Sigmoid colon (tissue), 7 donors: ENCODE measurements around the gene GPR183. TPM values are rescaled to one million over a fixed set of nuclear protein-coding genes. Genes with fewer than 3 reads are reported as not detected.

Source experiments
- DNase-seq: peaks from one replicate; pipeline ENCODE4 v3.0.0-alpha.2; 2019
- H3K27ac ChIP-seq, 4 donors: fragments of 200-600 bp; sonication (generic); one replicate each; pipeline ENCODE4 v1.5.1; 2016 to 2019; ENCODE audit warnings: mild to moderate bottlenecking in 1 of 4
- H3K27me3 ChIP-seq, 3 donors: fragments of 200-600 bp; sonication (generic); one replicate each; pipeline ENCODE4 v1.5.1; 2019; ENCODE audit warnings: mild to moderate bottlenecking in 1 of 3
- H3K36me3 ChIP-seq, 4 donors: fragments of 200-600 bp; sonication (generic); one replicate each; pipeline ENCODE4 v1.5.1; 2016 to 2019
- H3K4me1 ChIP-seq, 4 donors: fragments of 200-600 bp; sonication (generic); one replicate each; pipeline ENCODE4 v1.5.1; 2017 to 2019
- H3K4me3 ChIP-seq, 4 donors: fragments of 200-600 bp; sonication (generic); one replicate each; pipeline ENCODE4 v1.5.1; 2017 to 2019; ENCODE audit warnings: mild to moderate bottlenecking in 2 of 4, moderate library complexity in 1 of 4
- H3K9me3 ChIP-seq, 4 donors: fragments of 200-600 bp in 3 of 4; sonication (generic) in 3 of 4; one replicate each; pipeline versions ENCODE4 v1.5.1 to v1.6.1; 2013 to 2019
- CTCF ChIP-seq, 4 experiments: fragments of 450-650 bp in 3 of 4; fragments of 200-600 bp in 1 of 4; IDR thresholded peaks; one replicate each; pipeline ENCODE4 v1.5.1; 2016 to 2019; ENCODE audit warnings: antibody characterized with exemption in 4 of 4, mild to moderate bottlenecking in 3 of 4, moderate library complexity in 2 of 4
- EP300 ChIP-seq, 4 donors: sonication (generic); formaldehyde crosslinking; IDR thresholded peaks; one replicate each; pipeline ENCODE4 v1.6.1; 2017; ENCODE audit warnings: antibody characterized with exemption in 4 of 4
- POLR2A ChIP-seq, 2 donors: fragments of 450-650 bp; IDR thresholded peaks; one replicate each; pipeline ENCODE4 v1.6.1; 2016; ENCODE audit warnings: antibody characterized with exemption in 2 of 2, mild to moderate bottlenecking in 2 of 2, moderate library complexity in 2 of 2
- POLR2AphosphoS5 ChIP-seq, 4 donors: sonication (generic); formaldehyde crosslinking; IDR thresholded peaks; one replicate each; pipeline ENCODE4 v1.6.1; 2017; ENCODE audit warnings: antibody characterized with exemption in 4 of 4
- WGBS, 2 donors: extraction: QIAGEN DNeasy Blood & Tissue Kit; methylation state at CpG; one replicate each; pipeline ENCODE4 v1.1.7; 2013; 5-methylcytosine and 5-hydroxymethylcytosine counted together
- intact Hi-C: fragments of 100-400 bp; cut with DNase I; formaldehyde crosslinking; loops from one replicate; pipeline ENCODE4 v1.15.1; 2023
- polyA plus RNA-seq, 3 donors: library from polyadenylated mRNA; stranded (reverse); fragments of 200-250 nt; gene quantifications; one replicate each; pipeline ENCODE4 v1.2.3, GENCODE V29; 2013
- total RNA-seq, 4 donors: library from RNA; depleted of rRNA; stranded (reverse); fragments of >200 nt; gene quantifications; one replicate each; pipeline ENCODE4 v1.1.0, GENCODE V29; 2016
- donor health status: healthy with polysubstance abuse.
- donor health status: Bipolar disorder and iron deficiency.
- donor health status: healthy.

GPR183 gene
- total and polyA plus RNA-seq, 7 donors, result 4.8 to 36.4 (median 30.9) TPM

GRCh38 chr13:99334221-99334620, 27.0 kb upstream of the GPR183 start:
- WGBS, 2 donors, result 95 to 96% methylated on average over 3 of the region's 3 CpGs
- H3K4me3 ChIP-seq, result no peak overlapping the region
- no peaks in the 10 kb centered on the region for H3K4me1 ChIP-seq
- no peaks in the 10 kb centered on the region for H3K9me3 ChIP-seq
- no peak for TF ChIP-seq POLR2AphosphoS5 (IDR thresholded peaks at IDR 0.05)
- TF ChIP-seq POLR2A (IDR thresholded peaks at IDR 0.05), result no peak
- TF ChIP-seq CTCF (IDR thresholded peaks at IDR 0.05), result no peak
- no peak for TF ChIP-seq EP300 (IDR thresholded peaks at IDR 0.05)
- intact Hi-C loops, result no loop called here
- no peaks in the 10 kb centered on the region for H3K27me3 ChIP-seq
- peaks cover 0 to 4% (median 1%) of the 10 kb centered on the region in 4 donors for H3K36me3 ChIP-seq
- H3K27ac ChIP-seq, result no peak overlapping the region
- DNase-seq, result no peak

GRCh38 chr13:99332456-99332855, 25.3 kb upstream of the GPR183 start:
- Histone ChIP-seq H3K4me3 (no peak overlapping the region), H3K9me3 (no peaks in the 10 kb centered on the region), H3K27ac (no peak overlapping the region), H3K4me1 (no peaks in the 10 kb centered on the region), H3K27me3 (no peaks in the 10 kb centered on the region), H3K36me3 (peaks cover 0 to 6% (median 3%) of the 10 kb centered on the region in 4 donors)
- 92% methylated on average over 9 of the region's 9 CpGs for WGBS, 2 donors
- DNase-seq, result no peak
- intact Hi-C loops, result no loop called here
- TF ChIP-seq CTCF (IDR thresholded peaks at IDR 0.05) (no peak), POLR2AphosphoS5 (IDR thresholded peaks at IDR 0.05) (no peak), POLR2A (IDR thresholded peaks at IDR 0.05) (no peak), EP300 (IDR thresholded peaks at IDR 0.05) (no peak)

GRCh38 chr13:99331881-99332293, 24.7 kb upstream of the GPR183 start:
- WGBS, 2 donors, result 70 to 89% methylated on average over 5 of the region's 5 CpGs
- no peak for DNase-seq
- peaks cover 0 to 6% (median 3%) of the 10 kb centered on the region in 4 donors for H3K36me3 ChIP-seq
- no peak for TF ChIP-seq POLR2AphosphoS5 (IDR thresholded peaks at IDR 0.05)
- TF ChIP-seq CTCF (IDR thresholded peaks at IDR 0.05), result no peak
- TF ChIP-seq EP300 (IDR thresholded peaks at IDR 0.05), result no peak
- no peak for TF ChIP-seq POLR2A (IDR thresholded peaks at IDR 0.05)
- no peaks in the 10 kb centered on the region for H3K27me3 ChIP-seq
- no peaks in the 10 kb centered on the region for H3K4me1 ChIP-seq
- H3K27ac ChIP-seq, result no peak overlapping the region
- H3K9me3 ChIP-seq, result no peaks in the 10 kb centered on the region
- H3K4me3 ChIP-seq, result no peak overlapping the region
- intact Hi-C loops, result no loop called here

- intact Hi-C loops, result no loop called here
- no peak overlapping the region for H3K4me3 ChIP-seq
- H3K27ac ChIP-seq, result no peak overlapping the region
- WGBS, 2 donors, result 65 to 73% methylated on average over 6 of the region's 6 CpGs
- no peaks in the 10 kb centered on the region for H3K4me1 ChIP-seq
- TF ChIP-seq POLR2AphosphoS5 (IDR thresholded peaks at IDR 0.05), result no peak
- TF ChIP-seq CTCF (IDR thresholded peaks at IDR 0.05), result no peak
- no peak for TF ChIP-seq EP300 (IDR thresholded peaks at IDR 0.05)
- no peak for TF ChIP-seq POLR2A (IDR thresholded peaks at IDR 0.05)
- H3K27me3 ChIP-seq, result no peaks in the 10 kb centered on the region
- H3K36me3 ChIP-seq, result peaks cover 0 to 6% (median 3%) of the 10 kb centered on the region in 4 donors
- H3K9me3 ChIP-seq, result no peaks in the 10 kb centered on the region
- no peak for DNase-seq
Measured at GRCh38 chr13:99330942-99331341, 23.7 kb upstream of the GPR183 start.

GRCh38 chr13:99329477-99329876, 22.3 kb upstream of the GPR183 start:
- Histone ChIP-seq H3K4me3 (no peak overlapping the region), H3K36me3 (peaks cover 0 to 6% (median 3%) of the 10 kb centered on the region in 4 donors), H3K9me3 (no peaks in the 10 kb centered on the region), H3K27me3 (no peaks in the 10 kb centered on the region), H3K27ac (no peak overlapping the region), H3K4me1 (no peaks in the 10 kb centered on the region)
- TF ChIP-seq POLR2AphosphoS5 (IDR thresholded peaks at IDR 0.05), result no peak
- TF ChIP-seq POLR2A (IDR thresholded peaks at IDR 0.05), result no peak
- no peak for TF ChIP-seq EP300 (IDR thresholded peaks at IDR 0.05)
- no peak for TF ChIP-seq CTCF (IDR thresholded peaks at IDR 0.05)
- intact Hi-C loops, result no loop called here
- WGBS, 2 donors, result 62 to 99% methylated on average over 1 of the region's 1 CpG
- no peak for DNase-seq
